GM18868 (cell line): ENCODE data around the gene TSEN34.
A peak's percentile ranks its signal among the peaks of the same experiment; 100 is the strongest.
"Not testable (repeated sequence)": the region's sequence is repeated elsewhere in the genome, so short reads cannot be mapped to it uniquely, and the experiment has no call there.

Source experiments
- ATAC-seq: cut with Tn5 transposase; IDR thresholded peaks from one replicate; pipeline ENCODE4 v1.9.1; 2021; ENCODE audit warnings: mild to moderate bottlenecking, moderate library complexity; ENCODE audit not compliant: unreplicated experiment

TSEN34 gene

GRCh38 chr19:54186351-54186750 is 4.8 kb upstream of the TSEN34 start:
- no peak for ATAC-seq

DNA sequence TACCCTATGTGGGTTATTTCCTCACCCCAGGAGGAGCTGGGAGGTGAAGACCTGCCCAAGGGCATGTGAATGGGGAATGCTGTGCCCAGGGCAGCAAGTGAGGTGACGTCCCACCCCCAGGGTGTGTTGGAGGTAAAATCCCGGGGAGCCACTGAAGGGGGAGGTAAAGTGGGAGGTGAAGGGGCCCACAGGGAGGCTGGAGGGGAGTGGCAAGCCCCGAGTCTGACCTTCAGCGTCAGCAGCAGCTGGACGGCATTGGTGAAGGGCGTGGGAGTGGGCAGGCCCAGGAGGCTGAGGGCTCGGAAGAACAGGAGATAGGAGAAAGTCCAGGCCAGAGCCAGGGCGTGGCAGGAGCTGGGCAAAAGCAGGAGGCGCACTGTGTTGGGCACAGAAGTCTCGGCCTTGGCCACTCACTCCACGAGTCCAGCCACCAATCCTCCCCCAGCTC is 4.2 kb upstream of the TSEN34 start:
- no peak for ATAC-seq

DNA sequence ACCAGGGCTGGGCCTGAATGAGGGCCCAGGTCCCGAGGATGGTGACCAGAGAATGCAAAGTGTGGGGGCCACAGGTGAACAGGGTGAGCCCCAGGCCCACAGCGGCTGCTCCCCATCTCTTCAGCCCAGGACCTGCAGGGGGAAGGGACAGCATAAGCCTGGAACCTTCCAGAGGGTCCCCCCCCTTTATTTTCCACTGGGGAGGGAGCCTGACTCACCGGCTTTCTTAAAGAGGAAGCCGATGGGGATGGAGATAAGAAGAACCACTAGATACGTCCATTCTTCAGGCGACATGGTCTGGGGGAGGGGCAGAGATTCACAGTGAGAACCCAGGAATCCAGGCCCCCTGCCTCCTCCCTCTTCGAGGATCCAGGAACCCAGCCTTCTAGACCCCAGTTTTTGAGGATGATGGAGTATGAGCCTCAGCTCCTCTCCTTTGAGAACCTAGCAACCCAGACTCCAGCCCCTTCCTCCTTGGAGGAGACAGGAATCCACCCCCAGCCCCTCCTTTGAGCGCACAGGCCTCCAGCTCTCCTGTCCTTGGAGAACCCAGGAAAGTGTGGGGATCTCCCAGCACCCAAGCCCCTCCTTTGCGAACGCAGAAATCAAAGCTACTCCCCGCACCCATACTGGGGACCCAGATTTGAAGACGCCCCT is 2.8 kb upstream of the TSEN34 start:
- ATAC-seq, result no peak

GRCh38 chr19:54189145-54189734 is 1.9 kb upstream of the TSEN34 start, which contains the start of gene MBOAT7:
TSS of gene MBOAT7 (minus strand) at chr19:54189580. CDS start at chr19:54188508, 1,072 bp downstream.
- peak; percentile 15 for ATAC-seq

DNA sequence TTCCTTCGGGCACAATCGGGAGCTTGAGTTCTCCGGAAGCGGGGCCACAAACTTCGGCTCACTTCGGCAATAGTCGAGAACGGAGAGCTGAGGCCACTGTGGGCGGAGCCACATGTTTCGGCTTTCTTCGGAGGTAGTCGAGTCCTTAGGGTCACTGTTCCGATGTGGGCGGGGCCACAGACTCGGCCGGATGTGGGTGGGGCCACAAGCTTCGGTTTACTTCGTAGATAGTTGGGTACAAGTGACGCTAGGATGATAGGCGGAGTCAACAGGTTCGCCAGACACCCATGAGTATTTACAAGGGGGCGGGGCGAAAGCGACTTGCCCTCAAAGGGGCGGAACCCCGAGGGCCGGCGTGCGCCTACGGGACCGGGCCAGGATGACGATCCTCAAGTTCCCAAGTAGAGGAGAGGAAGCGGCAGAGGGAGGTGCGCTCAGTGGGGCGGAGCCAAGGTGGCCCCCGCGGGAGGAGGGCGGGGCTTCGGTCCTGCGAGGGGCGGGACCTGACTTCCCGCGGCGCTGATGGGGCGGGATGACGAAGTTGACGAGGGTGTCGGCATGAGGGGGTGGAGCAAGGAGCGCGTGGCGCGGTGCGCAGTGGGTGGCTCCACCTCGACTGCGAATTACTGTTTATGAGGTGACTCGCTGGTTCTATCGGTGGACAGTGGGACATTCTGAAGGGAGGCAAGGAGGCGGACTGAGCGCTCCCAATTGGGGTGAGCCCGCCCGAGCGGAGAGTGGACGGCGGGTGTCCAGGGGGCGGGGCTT is 1.2 kb upstream of the TSEN34 start:
- ATAC-seq, result peak; percentile 46

DNA sequence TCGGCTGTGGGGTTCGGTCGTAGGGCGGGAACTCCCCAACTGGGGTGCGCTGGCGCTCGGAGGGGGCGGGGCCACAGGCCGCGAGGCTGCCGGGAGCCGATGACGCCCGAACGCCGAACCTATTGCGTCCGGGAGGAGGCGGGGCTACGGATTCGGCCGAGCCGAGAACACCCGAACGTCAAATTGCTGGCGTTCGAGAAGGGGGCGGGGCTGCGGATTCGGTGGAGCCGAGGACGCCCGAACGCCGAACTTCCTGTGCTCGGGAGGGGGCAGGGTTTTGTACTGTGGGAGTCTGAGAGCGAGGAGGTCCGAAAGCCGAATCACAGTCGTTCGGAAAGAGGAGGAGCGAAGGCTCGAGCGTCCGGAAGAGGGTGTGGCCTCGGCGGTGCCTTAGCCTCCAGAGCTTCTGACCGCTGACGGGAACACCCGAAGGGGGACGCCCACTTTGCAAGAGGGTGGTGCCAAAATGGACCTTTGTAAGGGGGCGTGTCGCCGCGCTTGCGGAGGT is 551 bp upstream of the TSEN34 start:
- ATAC-seq, result peak; percentile 44

DNA sequence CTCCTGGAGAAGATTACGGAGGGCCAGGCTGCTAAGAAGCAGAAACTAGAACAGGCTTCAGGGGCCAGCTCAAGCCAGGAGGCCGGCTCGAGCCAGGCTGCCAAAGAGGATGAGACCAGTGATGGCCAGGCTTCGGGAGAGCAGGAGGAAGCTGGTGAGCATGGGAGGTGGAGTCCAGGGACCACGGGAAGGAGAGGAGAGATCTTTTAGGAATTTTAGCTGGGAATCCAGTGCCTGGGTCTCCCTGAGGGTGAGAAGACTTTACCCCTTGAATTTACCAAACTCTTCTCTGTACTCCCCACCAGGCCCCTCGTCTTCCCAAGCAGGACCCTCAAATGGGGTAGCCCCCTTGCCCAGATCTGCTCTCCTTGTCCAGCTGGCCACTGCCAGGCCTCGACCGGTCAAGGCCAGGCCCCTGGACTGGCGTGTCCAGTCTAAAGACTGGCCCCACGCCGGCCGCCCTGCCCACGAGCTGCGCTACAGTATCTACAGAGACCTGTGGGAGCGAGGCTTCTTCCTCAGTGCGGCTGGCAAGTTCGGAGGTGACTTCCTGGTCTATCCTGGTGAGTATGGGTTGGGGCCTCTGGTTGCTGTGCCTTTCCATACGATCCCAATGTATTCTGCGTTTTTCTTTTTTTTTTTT is 824 bp downstream of the TSEN34 start:
- no peak for ATAC-seq

GRCh38 chr19:54193011-54193410 is 1.9 kb downstream of the TSEN34 start:
- no peak for ATAC-seq

DNA sequence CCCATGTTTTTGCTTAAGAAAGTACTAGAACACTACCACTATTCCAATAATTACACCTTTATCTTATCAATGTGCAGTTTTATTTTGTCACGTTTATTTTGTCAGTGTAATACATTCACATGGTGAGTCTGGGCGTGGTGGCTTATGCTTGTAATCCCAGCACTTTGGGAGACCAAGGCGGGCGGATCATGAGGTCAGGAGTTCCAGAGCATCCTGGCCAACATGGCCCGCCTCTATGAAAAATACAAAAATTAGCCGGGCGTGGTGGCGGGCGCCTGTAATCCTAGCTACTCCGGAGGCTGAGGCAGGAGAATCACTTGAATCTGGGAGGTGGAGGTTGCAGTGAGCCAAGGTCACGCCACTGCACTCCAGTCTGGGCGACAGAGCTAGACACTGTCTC is 3.4 kb downstream of the TSEN34 start:
- not testable (repeated sequence) for ATAC-seq

GRCh38 chr19:54196536-54196935 is 5.4 kb downstream of the TSEN34 start:
- no peak for ATAC-seq

DNA sequence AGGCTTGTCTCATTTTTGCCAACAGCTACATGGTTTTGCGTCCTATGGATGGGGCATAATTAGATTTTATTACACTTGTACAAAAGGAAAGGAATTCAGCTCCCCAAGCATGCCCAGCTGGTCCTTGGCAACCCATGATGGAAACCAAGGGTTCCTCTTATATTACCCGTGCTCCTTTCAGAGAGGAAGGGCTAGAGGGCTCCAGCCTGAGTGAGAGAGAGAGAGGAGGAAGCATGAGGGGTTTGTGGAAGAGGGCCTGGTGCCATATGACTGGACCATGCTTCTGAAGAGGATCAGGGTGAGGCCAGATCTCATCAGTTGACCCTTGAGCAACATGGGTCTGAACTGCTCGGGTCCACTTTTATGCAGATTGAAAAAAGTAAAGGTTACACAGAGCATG is 6.0 kb downstream of the TSEN34 start:
- ATAC-seq, result no peak

- ATAC-seq, result no peak
Observed at GRCh38 chr19:54199401-54199800, 8.3 kb downstream of the TSEN34 start.

DNA sequence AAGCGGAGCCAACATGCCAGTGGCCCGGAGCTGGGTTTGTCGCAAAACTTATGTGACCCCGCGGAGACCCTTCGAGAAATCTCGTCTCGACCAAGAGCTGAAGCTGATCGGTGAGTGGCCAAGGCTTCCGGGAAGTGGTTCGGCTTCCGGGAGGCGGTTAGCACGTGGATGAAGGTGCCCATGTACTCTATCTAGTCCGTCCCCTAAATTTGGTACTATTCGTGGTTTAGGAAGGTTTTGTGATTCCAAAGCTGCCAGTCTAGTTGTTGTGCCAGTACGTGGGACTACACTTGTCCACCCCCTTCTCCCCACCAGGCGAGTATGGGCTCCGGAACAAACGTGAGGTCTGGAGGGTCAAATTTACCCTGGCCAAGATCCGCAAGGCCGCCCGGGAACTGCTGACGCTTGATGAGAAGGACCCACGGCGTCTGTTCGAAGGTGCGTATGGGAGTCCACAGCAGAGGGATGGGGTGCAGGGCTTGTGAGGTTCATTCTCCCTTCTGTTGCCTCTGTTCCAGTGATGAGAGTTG is 10.1 kb downstream of the TSEN34 start:
- ATAC-seq, result no peak

DNA sequence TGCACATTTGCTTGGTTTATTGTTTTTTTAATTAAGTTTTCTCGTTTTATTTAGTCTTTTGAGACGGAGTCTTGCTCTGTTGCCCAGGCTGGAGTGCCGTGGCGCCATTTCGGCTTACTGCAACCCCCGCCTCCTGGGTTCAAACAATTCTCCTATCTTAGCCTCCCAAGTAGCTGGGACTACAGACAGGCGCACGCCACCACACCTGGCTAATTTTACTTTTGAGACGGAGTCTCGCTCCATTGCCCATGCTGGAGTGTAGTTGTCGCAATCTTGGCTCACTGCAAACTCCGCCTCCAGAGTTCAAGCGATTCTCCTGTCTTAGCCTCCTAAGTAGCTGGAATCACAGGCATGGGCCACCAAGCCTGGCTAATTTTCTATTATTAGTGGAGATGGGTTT is 10.9 kb downstream of the TSEN34 start:
- ATAC-seq, result no peak

- no peak for ATAC-seq
Observed at GRCh38 chr19:54203151-54203611, 12.1 kb downstream of the TSEN34 start.

DNA sequence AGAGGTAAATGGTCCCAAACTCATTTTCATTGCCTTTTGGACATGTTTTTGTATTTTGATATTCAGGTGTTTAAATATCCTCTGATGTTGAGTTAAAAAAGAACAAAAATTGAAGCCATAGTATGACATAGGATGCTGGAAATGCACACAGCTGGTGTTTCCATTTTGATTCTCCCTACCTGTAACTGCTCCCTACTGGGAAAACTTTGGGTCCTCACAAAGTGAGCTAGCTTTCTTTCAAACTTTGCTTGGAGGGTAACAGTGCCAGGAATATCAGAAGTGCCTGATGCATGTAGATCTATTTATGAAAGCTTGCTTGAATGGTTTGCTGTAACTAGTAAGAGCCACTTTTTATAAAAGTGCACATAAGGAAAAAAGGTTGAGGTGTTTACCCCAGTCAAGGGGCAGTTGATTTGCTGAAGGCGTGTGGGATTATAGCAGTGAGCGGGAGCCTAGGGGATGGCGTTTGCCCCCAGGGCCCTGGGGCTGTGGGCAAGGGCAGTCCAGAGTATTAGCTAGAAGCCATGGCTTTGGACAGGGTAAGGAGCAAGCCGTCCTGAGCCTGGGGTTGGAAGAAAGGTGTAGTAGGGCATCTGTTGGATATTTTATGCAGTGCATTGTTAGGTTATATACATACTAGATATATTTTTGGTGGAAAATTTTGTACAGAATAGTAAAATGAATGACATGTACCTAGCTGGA is 13.8 kb downstream of the TSEN34 start:
- no peak for ATAC-seq

GRCh38 chr19:54206030-54206830 is 15.1 kb downstream of the TSEN34 start:
- no peak for ATAC-seq

DNA sequence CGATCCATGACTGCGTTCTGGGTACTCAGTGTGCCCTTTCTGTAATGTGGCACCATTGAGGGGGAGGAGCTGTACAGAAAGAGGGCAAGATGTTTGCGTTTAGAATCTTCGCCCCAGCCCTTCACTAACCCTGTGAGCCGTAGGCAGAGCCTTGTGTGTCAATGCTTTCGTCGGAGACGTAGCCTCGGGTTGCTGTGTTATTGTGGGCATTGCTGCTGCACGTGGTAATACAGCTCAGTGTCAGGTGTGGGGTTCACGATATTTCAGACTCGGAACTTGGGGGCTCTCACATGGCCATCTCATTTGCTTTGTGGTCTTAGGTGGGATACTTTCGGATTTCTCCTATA is 15.7 kb downstream of the TSEN34 start:
- no peak for ATAC-seq

DNA sequence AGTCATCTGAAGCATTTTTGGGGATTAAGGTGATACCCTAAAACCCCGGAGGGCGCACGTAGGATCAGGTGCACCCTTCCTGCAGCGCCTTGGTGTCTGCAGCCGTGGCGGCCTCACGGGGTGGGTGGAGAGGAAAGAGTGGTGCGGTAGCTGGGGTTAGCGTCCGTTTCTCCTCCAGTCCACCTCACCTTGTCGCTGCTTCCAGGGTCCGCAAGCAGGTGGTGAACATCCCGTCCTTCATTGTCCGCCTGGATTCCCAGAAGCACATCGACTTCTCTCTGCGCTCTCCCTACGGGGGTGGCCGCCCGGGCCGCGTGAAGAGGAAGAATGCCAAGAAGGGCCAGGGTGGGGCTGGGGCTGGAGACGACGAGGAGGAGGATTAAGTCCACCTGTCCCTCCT is 16.1 kb downstream of the TSEN34 start:
- ATAC-seq, result not testable (repeated sequence)

GRCh38 chr19:54207676-54207982 is 16.5 kb downstream of the TSEN34 start:
- no peak for ATAC-seq
